NCI-H82 treated with DMSO at 0.1 percent for 48 hours (cell line): ENCODE data around the gene HMX1.

Source experiments
- DNase-seq: peaks from one replicate; lab custom pipeline; 2025; ENCODE audit not compliant: unreplicated experiment; lab: John Stamatoyannopoulos, UW

The HMX1 gene

GRCh38 chr4:8869002-8869897 lies 2.4 kb downstream of the HMX1 start:
- DNase-seq: no peak

DNA sequence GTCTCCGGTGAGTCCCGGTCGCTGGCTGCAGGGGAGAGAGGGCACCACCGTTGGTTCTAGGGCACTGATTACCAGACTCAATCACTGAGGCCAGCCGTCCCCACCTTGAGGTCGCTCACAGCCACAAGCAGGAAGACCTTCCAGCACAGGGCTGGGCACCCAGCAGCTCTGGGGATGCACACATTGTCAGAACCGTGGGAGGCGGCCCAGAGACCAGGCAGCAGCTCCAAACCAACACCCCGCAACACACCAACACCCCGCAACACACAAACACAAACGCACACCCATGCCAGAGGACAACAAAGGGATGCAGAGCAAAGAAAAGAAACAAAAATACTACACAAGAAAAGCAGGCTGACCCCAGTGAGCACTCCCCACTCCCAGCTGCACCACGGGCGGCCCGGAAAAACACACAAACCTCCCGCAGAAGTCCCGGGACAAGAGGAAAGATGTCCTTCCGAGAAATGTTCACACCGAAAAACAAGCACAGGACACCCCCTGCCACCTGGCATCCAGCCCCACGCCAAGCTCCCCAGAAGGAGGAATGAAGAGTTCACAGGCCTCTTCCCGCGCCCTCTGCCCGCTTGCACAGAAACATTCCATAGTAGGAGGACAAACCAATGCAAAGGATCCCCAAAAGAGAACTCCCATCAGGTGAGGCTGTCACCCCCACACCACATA lies 3.2 kb downstream of the HMX1 start:
- no peak for DNase-seq

GRCh38 chr4:8867624-8868320 lies 3.9 kb downstream of the HMX1 start:
- no peak for DNase-seq

GRCh38 chr4:8866828-8867623 lies 4.6 kb downstream of the HMX1 start:
- no peak for DNase-seq

- DNase-seq: no peak
These were observed 5.2 kb downstream of the HMX1 start for GRCh38 chr4:8866421-8866820.

DNA sequence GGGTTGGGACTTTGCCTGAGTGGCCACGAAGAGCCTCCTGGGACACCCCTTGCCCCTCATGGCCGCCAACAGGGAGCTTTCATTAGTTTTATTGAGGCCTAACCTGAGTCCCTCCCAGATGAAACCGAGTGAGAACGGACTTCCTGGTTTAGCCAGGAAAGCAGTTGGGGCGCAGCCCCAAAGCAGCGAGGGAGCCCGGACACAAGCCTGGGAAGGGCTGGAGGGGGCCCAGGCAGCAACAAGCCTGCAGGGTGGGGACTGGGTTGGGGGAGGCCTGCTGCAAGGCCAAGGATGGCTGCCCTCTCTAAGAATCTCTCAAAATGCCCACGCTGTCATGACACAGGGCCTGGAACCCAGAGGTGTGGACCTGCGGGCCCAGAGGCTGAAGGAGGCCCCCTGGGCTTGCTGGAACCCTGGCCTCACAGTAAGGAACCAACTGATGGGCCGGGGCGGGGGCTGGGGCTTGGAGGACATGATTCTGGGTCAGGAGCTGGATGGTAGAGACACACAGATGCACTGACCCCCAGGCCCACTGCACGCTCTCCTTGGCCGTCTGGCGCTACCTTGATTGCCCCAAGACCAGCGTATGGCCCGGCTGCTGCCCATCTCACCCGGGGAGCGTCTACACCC lies 5.8 kb downstream of the HMX1 start:
- no peak for DNase-seq

GRCh38 chr4:8864912-8865680 lies 6.5 kb downstream of the HMX1 start:
- no peak for DNase-seq

- no peak for DNase-seq
These were observed 7.7 kb downstream of the HMX1 start for GRCh38 chr4:8863686-8864682.

- no peak for DNase-seq
These were observed 8.6 kb downstream of the HMX1 start for GRCh38 chr4:8862800-8863685.

- DNase-seq: no peak
These were observed 9.3 kb downstream of the HMX1 start for GRCh38 chr4:8862334-8862733.

DNA sequence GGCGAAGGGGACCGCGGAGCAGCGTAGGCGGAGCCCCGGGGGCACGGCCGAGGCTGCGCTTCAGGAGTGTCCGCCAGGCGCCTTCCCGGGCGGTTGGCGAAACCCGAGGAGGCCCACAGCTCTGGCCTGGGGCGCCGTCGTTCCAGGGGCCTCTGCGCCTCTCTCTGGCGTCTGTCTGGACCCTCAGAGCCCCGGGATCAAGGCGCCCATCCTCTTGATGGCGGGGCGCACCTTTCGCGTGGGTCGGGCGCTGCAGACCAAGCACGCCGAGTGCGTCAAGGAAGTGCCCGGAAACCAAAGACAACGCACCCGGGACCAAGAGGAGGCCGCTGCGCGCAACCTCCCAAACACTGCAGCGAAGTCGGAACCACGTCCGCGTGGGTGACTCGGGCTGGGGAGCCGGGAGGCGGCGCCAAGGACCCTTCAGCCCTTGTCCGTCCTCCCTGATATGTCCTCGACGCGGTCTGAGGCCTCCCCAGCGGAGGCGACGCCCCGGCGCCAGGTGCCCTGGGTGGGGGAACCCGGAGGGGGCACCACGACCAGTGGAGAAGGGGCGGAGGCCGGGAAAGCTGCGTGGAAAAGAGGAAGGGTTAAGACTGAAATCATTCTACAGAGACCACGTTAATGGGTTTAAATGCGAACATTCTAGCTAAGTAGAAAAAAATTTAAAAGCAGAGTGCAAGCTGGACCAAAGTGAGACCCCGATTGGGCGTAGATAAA lies 9.9 kb downstream of the HMX1 start:
- no peak for DNase-seq

GRCh38 chr4:8860892-8861575 lies 10.6 kb downstream of the HMX1 start:
- no peak for DNase-seq

DNA sequence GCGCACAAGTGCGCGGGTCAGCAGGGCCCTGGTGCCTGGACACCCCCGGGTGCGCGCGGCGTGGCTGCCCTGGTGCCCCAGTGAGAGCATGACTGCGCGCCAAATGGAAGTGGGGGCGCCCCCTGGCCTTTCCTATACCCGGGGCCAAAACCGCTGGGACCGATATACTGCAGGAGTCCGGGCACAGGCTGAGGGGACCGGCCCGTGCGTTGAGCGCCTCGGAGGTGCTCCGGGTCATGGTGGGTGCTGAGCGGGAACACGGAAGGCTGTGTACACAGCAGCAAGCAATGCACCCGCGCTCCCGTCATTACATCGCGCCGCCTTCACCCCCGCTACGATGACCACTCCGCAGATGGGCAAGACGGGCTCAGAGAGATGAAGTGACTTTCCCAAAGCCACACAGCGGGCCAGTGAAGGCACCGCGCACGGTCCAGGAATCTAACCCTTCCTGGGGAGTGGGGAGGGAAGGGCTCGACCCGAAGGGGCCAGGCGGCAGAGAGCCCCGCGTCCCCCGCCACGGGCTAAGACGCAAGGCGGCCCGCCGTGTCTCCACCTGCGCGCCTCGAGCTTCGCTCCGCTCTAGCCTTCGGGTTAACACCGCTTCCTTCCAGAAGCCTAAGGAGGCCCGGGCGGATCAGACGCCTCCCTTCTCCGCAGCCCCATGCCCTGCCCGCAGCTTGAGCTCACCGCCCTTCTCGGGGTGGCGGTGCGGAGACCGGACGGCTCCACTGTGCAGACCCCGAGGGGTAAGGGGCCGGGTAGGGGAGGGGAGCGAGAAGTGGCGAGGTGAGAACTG lies 11.3 kb downstream of the HMX1 start:
- no peak for DNase-seq

GRCh38 chr4:8859550-8860095 lies 12.0 kb downstream of the HMX1 start:
- DNase-seq: no peak

- no peak for DNase-seq
These were observed 12.9 kb downstream of the HMX1 start for GRCh38 chr4:8858701-8859210.
